ENCODE data around the gene RUBCN.

DNA sequence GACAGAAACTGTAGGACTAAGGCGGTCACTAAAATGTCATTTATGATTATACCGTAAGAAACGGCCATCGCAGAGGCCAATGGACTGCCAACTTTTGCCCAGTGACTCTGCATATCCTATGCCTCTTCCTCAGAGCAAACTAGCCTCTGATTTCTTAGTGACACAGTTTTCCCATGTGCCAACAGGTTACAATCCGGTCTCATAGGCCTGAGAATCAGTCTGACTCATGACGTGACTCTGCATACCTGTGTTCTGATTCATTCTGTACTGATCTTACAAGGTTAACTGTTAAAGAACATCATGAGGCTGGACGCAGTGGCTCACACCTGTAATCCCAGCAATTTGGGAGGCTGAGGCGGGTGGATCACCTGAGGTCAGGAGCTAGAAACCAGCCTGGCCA lies 17.8 kb downstream of the RUBCN start:
- TF ChIP-seq POLR2A (IDR thresholded peaks at IDR 0.05) = no peak
- TF ChIP-seq, protein P1, sequence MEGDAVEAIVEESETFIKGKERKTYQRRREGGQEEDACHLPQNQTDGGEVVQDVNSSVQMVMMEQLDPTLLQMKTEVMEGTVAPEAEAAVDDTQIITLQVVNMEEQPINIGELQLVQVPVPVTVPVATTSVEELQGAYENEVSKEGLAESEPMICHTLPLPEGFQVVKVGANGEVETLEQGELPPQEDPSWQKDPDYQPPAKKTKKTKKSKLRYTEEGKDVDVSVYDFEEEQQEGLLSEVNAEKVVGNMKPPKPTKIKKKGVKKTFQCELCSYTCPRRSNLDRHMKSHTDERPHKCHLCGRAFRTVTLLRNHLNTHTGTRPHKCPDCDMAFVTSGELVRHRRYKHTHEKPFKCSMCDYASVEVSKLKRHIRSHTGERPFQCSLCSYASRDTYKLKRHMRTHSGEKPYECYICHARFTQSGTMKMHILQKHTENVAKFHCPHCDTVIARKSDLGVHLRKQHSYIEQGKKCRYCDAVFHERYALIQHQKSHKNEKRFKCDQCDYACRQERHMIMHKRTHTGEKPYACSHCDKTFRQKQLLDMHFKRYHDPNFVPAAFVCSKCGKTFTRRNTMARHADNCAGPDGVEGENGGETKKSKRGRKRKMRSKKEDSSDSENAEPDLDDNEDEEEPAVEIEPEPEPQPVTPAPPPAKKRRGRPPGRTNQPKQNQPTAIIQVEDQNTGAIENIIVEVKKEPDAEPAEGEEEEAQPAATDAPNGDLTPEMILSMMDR (IDR thresholded peaks at IDR 0.05 in 8 of 11, conservative IDR thresholded peaks at IDR 0.05 in 3 of 11) = no peak
